ENCODE results near the gene MYRIP. TPM values are rescaled to one million over a fixed set of nuclear protein-coding genes. Genes with fewer than 3 reads are reported as not detected.

MYRIP gene
- total RNA-seq, 1 donor, result under 0.01 TPM

- no peak for TF ChIP-seq CTCF (IDR thresholded peaks at IDR 0.05; ENCODE audit: extremely low read depth, low read depth, low read length)
- H3K36me3 ChIP-seq (ENCODE audit: insufficient read depth, low read length), result no peaks in the 10 kb centered on the region
- H3K4me2 ChIP-seq (ENCODE audit: insufficient read depth, low read length), result no peak overlapping the region
- no peak for DNase-seq (ENCODE audit: insufficient read length, low spot score, missing footprints)
- H4K20me1 ChIP-seq (ENCODE audit: insufficient read depth, low read length), result no peaks in the 10 kb centered on the region
- no peaks in the 10 kb centered on the region for H3K9me3 ChIP-seq (ENCODE audit: low read depth, low read length)
- no peak overlapping the region for H3K4me3 ChIP-seq (ENCODE audit: insufficient read depth, low read length)
- no peaks in the 10 kb centered on the region for H3K4me1 ChIP-seq (ENCODE audit: insufficient read depth, low read length)
- H2AFZ ChIP-seq (ENCODE audit: low read length), result no peak overlapping the region
- no peaks in the 10 kb centered on the region for H3K79me2 ChIP-seq (ENCODE audit: insufficient read depth, low read length)
- H3K27ac ChIP-seq (ENCODE audit: low read depth, low read length), result no peak overlapping the region
- H3K27me3 ChIP-seq (ENCODE audit: insufficient read depth, low read length), result peaks cover 7% of the 10 kb centered on the region
These were observed 207.0 kb downstream of the MYRIP start for GRCh38 chr3:40016391-40016790.

GRCh38 chr3:40018369-40018768, 209.0 kb downstream of the MYRIP start:
- Histone ChIP-seq H3K36me3 (ENCODE audit: insufficient read depth, low read length) (no peaks in the 10 kb centered on the region), H3K9me3 (ENCODE audit: low read depth, low read length) (no peaks in the 10 kb centered on the region)
- TF ChIP-seq CTCF (IDR thresholded peaks at IDR 0.05; ENCODE audit: extremely low read depth, low read depth, low read length), result no peak

GRCh38 chr3:40019376-40019775, 210.0 kb downstream of the MYRIP start:
- Histone ChIP-seq H3K79me2 (ENCODE audit: insufficient read depth, low read length) (no peaks in the 10 kb centered on the region), H3K4me2 (ENCODE audit: insufficient read depth, low read length) (no peak overlapping the region), H2AFZ (ENCODE audit: low read length) (no peak overlapping the region), H3K9me3 (ENCODE audit: low read depth, low read length) (no peaks in the 10 kb centered on the region), H3K27me3 (ENCODE audit: insufficient read depth, low read length) (peaks cover 4% of the 10 kb centered on the region), H3K4me3 (ENCODE audit: insufficient read depth, low read length) (no peak overlapping the region), H4K20me1 (ENCODE audit: insufficient read depth, low read length) (no peaks in the 10 kb centered on the region), H3K4me1 (ENCODE audit: insufficient read depth, low read length) (no peaks in the 10 kb centered on the region), H3K36me3 (ENCODE audit: insufficient read depth, low read length) (no peaks in the 10 kb centered on the region), H3K27ac (ENCODE audit: low read depth, low read length) (no peak overlapping the region)
- DNase-seq (ENCODE audit: insufficient read length, low spot score, missing footprints), result no peak
- no peak for TF ChIP-seq CTCF (IDR thresholded peaks at IDR 0.05; ENCODE audit: extremely low read depth, low read depth, low read length)

More at GRCh38 chr3:40018369-40018768, 209.0 kb downstream of the MYRIP start:
- Histone ChIP-seq H2AFZ (ENCODE audit: low read length) (no peak overlapping the region), H3K4me3 (ENCODE audit: insufficient read depth, low read length) (no peak overlapping the region), H3K79me2 (ENCODE audit: insufficient read depth, low read length) (no peaks in the 10 kb centered on the region), H4K20me1 (ENCODE audit: insufficient read depth, low read length) (no peaks in the 10 kb centered on the region), H3K4me2 (ENCODE audit: insufficient read depth, low read length) (no peak overlapping the region), H3K4me1 (ENCODE audit: insufficient read depth, low read length) (no peaks in the 10 kb centered on the region), H3K27me3 (ENCODE audit: insufficient read depth, low read length) (peaks cover 7% of the 10 kb centered on the region), H3K27ac (ENCODE audit: low read depth, low read length) (no peak overlapping the region)
- DNase-seq (ENCODE audit: insufficient read length, low spot score, missing footprints), result no peak

- TF ChIP-seq CTCF (IDR thresholded peaks at IDR 0.05; ENCODE audit: extremely low read depth, low read depth, low read length), result no peak
- H4K20me1 ChIP-seq (ENCODE audit: insufficient read depth, low read length), result no peaks in the 10 kb centered on the region
- DNase-seq (ENCODE audit: insufficient read length, low spot score, missing footprints), result peak; percentile 19
These were observed 211.3 kb downstream of the MYRIP start for GRCh38 chr3:40020689-40021088.

More at GRCh38 chr3:40020689-40021088, 211.3 kb downstream of the MYRIP start:
- Histone ChIP-seq H2AFZ (ENCODE audit: low read length) (no peak overlapping the region), H3K4me3 (ENCODE audit: insufficient read depth, low read length) (no peak overlapping the region), H3K9me3 (ENCODE audit: low read depth, low read length) (no peaks in the 10 kb centered on the region), H3K36me3 (ENCODE audit: insufficient read depth, low read length) (no peaks in the 10 kb centered on the region), H3K27me3 (ENCODE audit: insufficient read depth, low read length) (peaks cover 3% of the 10 kb centered on the region), H3K4me1 (ENCODE audit: insufficient read depth, low read length) (no peaks in the 10 kb centered on the region), H3K27ac (ENCODE audit: low read depth, low read length) (no peak overlapping the region), H3K79me2 (ENCODE audit: insufficient read depth, low read length) (no peaks in the 10 kb centered on the region), H3K4me2 (ENCODE audit: insufficient read depth, low read length) (no peak overlapping the region)

All from osteoblast (primary cell).